Retinal pigment epithelial cell (primary cell): ENCODE data around the gene ARG2.

ENCODE experiments used
- DNase-seq: peaks from one replicate; pipeline ENCODE4 v3.0.0-alpha.2; 2010; ENCODE audit warnings: low read depth
- H3K4me3 ChIP-seq: 2 replicates; pipeline ENCODE4 v1.5.1; 2011; ENCODE audit warnings: mild to moderate bottlenecking, low read length, control low read depth, moderate library complexity
- CTCF ChIP-seq: conservative IDR thresholded peaks from 2 replicates; pipeline ENCODE4 v1.5.1; 2011; ENCODE audit warnings: low read depth, low read length, control low read depth, inconsistent platforms

ARG2 gene

GRCh38 chr14:67650694-67651093 lies 31.0 kb downstream of the ARG2 start:
- H3K4me3 ChIP-seq = no peak overlapping the region
- no peak for DNase-seq
- no peak for TF ChIP-seq CTCF

- H3K4me3 ChIP-seq = no peak overlapping the region
- TF ChIP-seq CTCF = no peak
- no peak for DNase-seq
Measured at GRCh38 chr14:67652189-67652588, 32.5 kb downstream of the ARG2 start.

DNA sequence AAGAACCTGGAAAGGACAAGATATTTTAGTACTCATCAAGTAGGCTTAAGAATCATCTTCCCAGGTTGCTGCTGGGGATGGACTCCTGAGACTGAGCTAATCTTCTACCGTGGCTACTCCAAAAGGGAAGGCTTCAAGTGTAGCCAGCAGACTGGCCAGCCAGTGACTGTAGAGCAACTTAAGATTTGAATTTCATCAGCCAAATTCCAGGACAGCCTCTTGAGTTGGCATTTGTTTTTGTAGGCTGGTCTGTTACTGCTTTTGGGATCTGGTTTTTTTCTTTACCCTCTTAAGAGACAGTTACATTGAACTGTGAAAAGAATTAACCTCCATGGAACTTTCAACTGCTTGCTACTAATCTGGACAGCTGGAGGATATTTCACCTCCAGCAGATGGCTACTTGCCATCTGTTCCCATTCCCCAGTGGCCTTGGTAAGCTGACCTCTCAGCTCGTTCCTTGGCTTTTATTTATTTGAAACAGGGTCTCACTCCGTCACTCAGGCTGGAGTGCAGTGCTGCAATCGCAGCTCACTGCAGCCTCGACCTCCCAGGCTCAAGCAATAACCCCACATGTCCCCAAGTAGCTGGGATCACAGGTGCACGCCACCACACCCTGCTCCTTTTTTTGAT lies 34.0 kb downstream of the ARG2 start:
- TF ChIP-seq CTCF = no peak
- no peak overlapping the region for H3K4me3 ChIP-seq
- no peak for DNase-seq

GRCh38 chr14:67663633-67664032 lies 43.9 kb downstream of the ARG2 start:
- H3K4me3 ChIP-seq = no peak overlapping the region
- TF ChIP-seq CTCF = no peak
- no peak for DNase-seq

GRCh38 chr14:67665868-67666267 lies 46.1 kb downstream of the ARG2 start:
- no peak for DNase-seq
- H3K4me3 ChIP-seq = no peak overlapping the region

DNA sequence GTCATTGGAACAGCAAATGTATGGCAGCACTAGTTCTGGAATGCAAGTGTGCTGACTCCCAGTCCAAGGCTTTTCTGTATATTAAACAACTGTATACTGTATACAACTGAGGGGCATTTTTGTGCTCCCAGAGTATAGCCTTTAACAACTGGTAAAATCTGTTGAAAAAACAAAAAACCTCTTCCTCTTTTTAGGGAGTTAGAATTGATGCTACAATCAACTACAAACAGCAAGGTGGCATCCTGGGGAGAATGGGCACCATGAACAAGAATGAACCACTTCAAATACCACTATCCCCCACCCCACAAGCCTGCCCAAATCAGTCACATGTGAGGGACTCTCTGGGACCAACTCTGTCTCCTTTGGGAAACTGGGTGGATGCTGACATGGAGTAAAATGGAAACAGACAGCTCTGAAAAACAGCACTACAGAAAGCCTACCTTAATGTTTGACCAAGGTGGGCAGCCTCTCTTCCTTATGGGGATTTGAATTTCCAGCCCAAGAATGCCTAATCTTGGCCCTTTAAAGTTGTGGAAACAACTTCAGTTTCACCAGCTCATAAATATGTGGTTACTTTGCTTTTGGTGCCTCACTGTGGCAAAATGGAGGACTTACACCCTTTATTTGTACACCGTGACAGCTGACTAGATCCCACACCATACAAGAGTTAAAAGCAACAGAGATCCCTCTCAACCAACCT lies 47.2 kb downstream of the ARG2 start:
- DNase-seq = no peak
- TF ChIP-seq CTCF = peak; percentile 71
- no peak overlapping the region for H3K4me3 ChIP-seq

More at GRCh38 chr14:67665868-67666267, 46.1 kb downstream of the ARG2 start:
- TF ChIP-seq CTCF = no peak

DNA sequence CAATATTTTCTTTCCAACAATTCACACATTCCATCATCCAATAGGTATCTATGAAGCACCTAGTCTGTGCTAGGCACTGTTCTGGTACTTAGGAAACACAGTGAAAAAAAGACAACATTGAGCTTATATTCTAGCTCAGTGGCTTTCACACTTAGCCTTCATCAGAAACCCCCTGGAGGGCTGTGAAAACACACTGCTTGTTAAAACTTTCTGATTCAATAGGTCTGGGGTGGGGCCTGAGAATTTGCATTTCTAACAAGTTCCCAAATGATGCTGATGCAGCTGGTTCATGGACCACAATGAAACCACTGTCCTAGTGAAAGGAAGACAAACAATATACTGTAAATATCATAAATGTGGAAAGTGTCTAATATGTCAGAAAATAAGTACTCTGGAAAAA lies 48.8 kb downstream of the ARG2 start:
- no peak overlapping the region for H3K4me3 ChIP-seq
- DNase-seq = no peak
- no peak for TF ChIP-seq CTCF
